HG03066 (cell line): ENCODE data around the gene DGKE.
A peak's percentile ranks its signal among the peaks of the same experiment; 100 is the strongest.

Source experiments
- ATAC-seq: cut with Tn5 transposase; IDR thresholded peaks from one replicate; pipeline ENCODE4 v1.9.1; 2021; ENCODE audit warnings: low read depth; ENCODE audit not compliant: unreplicated experiment

Gene DGKE

GRCh38 chr17:56812901-56813388 is 21.0 kb upstream of the DGKE start:
- ATAC-seq: no peak

- ATAC-seq: no peak
Measured at GRCh38 chr17:56815711-56816110, 18.2 kb upstream of the DGKE start.

- ATAC-seq: no peak
Measured at GRCh38 chr17:56817066-56817465, 16.9 kb upstream of the DGKE start.

- no peak for ATAC-seq
Measured at GRCh38 chr17:56819030-56819429, 14.9 kb upstream of the DGKE start.

- no peak for ATAC-seq
Measured at GRCh38 chr17:56819431-56820145, 14.4 kb upstream of the DGKE start.

GRCh38 chr17:56820207-56820606 is 13.7 kb upstream of the DGKE start:
- no peak for ATAC-seq

- ATAC-seq: no peak
Measured at GRCh38 chr17:56821847-56822534, 12.0 kb upstream of the DGKE start.

GRCh38 chr17:56822725-56823124 is 11.2 kb upstream of the DGKE start:
- ATAC-seq: no peak

GRCh38 chr17:56823848-56824247 is 10.1 kb upstream of the DGKE start:
- ATAC-seq: no peak

GRCh38 chr17:56824503-56824902 is 9.4 kb upstream of the DGKE start:
- ATAC-seq: no peak

GRCh38 chr17:56826611-56827414 is 7.1 kb upstream of the DGKE start:
- no peak for ATAC-seq

GRCh38 chr17:56830726-56831368 is 3.1 kb upstream of the DGKE start:
- ATAC-seq: no peak

- no peak for ATAC-seq
Measured at GRCh38 chr17:56831369-56832095, 2.4 kb upstream of the DGKE start.

- ATAC-seq: no peak
Measured at GRCh38 chr17:56832446-56832845, 1.5 kb upstream of the DGKE start.

- ATAC-seq: peak; percentile 45
Measured at GRCh38 chr17:56833057-56833808, 718 bp upstream of the DGKE start.

- peak; percentile 33 for ATAC-seq
Measured at GRCh38 chr17:56834380-56835263, 671 bp downstream of the DGKE start.

- ATAC-seq: no peak
Measured at GRCh38 chr17:56835264-56835585, 1.3 kb downstream of the DGKE start.

GRCh38 chr17:56838687-56839086 is 4.7 kb downstream of the DGKE start:
- ATAC-seq: no peak

GRCh38 chr17:56842577-56842976 is 8.6 kb downstream of the DGKE start:
- no peak for ATAC-seq
